GM10847 (cell line): Measurements from ENCODE around the gene AKAP13.

ENCODE experiments used
- POLR2A ChIP-seq: IDR thresholded peaks from 2 replicates; pipeline ENCODE4 v1.6.1; 2011; ENCODE audit not compliant: insufficient read length; ENCODE audit errors: extremely low read depth

AKAP13 gene

DNA sequence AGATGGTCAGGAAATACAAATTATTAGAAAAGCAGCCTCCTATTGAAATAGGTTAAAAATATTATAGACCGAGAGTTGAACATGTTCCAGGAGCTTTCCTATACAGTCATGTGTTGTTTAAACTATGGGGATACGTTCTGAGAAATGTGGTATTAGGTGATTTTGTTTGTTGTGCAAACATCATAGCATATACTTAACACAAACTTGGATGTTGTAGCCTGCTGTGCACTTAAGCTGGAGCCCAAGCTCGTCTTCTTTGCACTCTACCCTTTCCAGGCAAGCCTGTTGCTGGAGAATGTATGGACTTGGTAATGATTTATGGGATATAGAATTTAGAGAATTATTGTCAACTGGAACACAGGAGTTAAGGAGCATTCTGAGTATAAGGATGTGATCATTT lies 140.2 kb downstream of the AKAP13 start:
- TF ChIP-seq POLR2A = no peak

DNA sequence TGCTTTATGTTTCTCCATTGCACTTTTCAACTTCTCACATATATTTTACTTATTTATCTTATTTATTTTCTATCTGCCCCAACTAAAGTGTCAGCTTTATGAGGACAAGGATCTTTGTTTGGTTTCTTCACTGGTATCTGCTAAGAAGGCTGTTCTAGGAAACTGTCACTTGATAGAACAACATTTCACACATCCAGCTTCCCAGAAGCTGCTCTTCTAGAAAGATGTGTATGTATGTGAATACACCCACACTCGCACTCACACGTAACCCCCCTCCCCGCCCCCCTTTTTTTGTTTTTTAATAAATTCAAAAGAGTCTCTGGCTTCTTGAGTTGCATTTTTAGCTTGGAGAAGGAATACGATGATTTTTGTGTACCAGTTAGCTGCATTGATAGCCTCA lies 143.1 kb downstream of the AKAP13 start:
- no peak for TF ChIP-seq POLR2A

DNA sequence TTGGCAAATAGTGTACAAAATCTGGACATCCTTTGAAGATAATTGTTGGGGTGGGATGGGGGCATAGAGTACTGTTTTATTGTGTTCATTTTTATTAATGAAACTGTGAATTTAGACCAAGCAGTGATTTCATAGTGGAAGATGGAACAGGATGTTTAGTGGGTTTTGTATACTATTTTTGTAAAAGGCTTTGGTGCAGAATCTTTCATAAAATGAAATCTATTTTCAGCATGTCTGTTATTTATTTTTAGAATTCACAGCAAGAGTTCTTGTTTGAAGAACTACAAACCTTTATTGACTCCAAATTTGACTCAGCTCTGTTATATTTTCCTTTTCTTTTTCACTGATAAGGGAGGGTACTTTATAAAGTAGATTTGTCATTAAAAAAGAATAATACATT lies 145.4 kb downstream of the AKAP13 start:
- no peak for TF ChIP-seq POLR2A

DNA sequence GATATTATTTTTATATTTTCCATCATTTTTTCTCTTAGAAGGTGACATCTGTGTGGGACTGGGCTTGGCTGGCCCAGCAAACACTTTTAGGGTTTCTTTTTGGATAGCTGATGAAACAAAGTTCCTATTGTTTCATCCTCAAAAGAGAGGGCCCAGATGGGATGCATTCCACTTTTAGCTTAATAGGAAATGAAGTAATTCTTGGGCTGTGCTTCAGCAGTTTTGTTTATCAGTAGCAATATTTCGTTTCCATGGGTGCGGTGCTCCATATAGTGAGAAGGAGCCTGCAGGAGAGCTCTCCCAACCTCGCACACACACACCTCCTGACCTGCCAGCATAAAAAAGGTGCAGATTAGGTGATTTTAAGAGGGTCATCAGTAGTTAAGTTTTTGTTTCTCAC lies 147.5 kb downstream of the AKAP13 start:
- no peak for TF ChIP-seq POLR2A

DNA sequence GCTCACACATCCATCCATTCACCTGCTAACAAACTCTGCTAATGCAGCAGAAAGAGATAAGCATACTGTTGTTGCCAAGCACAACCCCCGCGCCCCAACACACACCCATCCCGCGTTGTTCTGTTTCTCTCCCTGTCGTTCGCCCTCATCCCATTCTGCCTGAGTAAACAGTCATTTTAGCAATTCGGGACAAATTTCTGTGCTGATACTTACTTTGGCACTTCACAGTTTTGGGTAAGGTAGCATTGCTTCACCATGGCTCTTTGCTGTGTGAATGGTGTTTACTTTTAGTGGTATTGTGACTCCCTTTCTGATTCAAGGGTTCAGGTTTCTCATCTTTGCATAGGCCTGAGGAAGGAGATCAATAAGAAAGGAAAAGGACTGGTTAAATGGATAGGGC lies 149.7 kb downstream of the AKAP13 start:
- no peak for TF ChIP-seq POLR2A

DNA sequence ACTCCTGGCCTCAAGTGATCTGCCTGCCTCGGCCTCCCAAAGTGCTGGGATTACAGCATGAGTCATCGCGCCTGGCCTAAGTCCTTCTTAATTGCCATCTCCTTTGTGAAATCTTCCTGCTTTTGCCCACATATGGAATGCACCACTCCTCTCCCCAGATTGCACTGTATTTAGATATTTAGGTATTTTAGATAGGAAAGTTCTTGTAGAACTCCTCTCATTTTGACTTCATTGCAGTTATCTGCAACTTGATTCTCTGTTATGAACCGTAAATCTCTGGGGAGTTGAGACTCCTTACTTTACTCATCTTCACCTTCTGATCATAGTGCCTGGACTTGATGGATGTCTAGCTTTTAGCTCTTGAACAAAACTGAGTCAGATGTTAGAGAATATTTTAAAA lies 150.7 kb downstream of the AKAP13 start:
- TF ChIP-seq POLR2A = no peak

DNA sequence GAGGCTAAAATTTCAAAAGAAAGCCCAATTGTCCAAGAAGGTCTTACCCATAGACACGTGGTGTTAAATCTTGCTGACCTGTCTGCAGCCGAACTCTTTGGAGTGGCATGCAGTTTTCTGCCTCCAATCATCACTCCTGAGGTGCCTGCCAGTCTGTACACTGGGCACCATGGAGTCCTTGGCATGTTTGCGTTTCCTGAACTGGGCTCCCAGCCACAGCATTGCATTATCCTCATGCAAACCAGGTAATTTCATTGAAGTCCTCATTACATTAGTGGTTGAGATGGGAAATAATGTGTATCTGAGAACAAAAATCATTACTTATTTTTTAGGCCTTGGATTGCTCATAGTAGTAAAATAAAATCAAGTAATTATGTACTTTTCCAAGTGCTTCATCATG lies 152.3 kb downstream of the AKAP13 start:
- TF ChIP-seq POLR2A = no peak

DNA sequence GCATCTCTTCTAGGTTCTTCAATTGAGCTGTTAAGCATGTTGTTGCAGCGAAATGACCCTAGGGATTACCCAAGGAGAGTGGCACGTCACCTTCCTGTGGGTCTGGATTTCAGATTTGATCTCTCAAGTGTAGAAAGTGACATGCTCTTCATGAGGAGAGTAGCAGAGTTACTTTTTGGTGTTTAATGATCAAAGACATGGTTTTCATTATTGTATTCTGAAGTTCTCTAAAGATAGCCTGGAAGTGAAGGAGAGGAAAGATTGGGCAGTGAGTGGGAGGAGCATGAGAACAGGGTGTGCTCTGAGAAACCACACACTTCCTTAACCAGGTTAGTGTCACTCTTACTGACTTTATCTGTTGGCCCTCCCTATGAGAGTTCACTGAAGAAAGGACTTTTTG lies 153.6 kb downstream of the AKAP13 start:
- TF ChIP-seq POLR2A = no peak

DNA sequence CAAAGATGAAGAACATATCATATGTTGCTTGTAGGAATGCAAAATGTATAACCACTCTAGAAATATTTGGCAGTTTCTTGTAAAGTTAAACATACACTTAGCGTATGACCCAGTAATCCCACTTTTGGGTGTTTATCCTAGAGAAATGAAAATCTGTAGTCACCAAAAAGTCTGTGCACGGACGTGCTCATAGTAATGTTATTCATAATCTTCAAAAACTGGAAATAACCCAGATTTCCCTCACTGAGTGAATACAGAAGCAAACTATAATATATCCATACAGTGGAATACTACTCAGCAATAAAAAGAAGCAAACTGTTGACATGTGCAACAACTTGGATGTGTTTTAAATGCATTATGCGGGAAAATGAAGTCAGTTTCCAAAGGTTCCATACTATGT lies 155.9 kb downstream of the AKAP13 start:
- no peak for TF ChIP-seq POLR2A

DNA sequence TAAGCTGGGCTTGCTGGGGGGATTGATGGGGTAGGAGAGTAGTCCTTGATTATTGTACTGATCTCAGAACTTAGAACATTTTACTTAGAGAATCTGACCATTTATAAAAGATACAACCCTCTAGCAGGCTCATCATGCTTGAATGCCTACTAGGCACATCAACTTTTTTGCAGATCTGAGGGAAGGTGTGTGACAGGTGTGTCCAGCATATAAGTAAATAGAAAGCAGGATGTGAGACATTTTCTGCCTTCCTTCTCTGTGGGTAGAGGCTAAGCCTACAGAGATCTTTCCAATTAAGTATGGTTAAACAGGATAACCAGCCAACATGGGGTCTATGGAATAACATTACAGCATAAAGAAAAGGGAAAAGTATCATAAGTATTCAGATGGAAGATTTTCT lies 159.1 kb downstream of the AKAP13 start:
- TF ChIP-seq POLR2A = no peak

DNA sequence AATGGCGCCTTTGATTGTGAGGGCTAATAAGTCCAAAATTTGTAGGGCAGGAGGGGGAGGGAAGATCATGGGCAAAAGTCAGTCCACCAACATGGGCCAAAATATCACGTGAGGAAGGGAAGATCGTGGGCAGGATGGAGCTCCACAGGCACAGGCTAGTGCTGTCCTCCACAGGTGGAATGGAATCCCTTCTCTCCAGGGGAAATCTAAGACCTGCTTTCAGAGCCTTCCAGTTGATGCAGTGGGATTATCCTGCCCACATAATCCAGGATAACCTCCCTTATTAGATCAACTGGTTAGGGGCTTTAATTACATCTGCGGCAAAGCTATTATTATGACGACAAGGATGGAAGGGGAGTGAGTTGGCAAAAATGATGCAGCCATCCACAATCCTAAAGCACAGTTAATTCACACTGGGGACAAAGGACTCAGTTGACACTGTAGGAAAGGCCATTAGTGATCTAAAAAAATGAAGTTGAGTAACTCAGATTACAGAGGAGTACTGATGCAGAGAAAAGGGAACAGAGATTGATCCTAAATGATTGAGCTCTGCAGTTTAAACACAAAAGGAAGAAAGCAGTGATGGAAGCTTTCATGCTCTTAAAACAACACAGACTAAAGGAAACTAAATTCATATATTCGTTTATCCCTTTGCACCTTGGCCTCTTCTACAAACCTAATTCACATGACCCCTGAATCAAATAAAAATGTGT lies 159.8 kb downstream of the AKAP13 start:
- TF ChIP-seq POLR2A = no peak

DNA sequence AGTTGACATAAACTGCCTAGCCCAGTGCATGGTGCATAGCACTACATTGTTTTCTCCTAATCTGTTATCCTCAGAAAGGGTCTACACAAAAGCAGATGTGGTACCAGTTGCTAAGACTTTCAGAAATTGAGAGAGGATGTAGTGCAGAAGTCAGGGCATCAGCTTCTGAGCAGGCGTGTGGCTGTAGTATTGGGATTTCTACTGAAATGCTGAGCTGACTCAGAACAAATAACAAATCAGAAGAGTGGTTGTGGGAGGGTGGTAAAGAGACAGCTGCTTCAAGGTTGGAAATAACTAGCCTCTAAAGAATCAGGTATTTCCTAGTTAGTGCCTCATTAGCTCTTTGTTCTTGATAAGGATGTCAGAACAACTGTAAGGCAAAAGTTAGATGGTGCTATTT lies 161.3 kb downstream of the AKAP13 start:
- no peak for TF ChIP-seq POLR2A

DNA sequence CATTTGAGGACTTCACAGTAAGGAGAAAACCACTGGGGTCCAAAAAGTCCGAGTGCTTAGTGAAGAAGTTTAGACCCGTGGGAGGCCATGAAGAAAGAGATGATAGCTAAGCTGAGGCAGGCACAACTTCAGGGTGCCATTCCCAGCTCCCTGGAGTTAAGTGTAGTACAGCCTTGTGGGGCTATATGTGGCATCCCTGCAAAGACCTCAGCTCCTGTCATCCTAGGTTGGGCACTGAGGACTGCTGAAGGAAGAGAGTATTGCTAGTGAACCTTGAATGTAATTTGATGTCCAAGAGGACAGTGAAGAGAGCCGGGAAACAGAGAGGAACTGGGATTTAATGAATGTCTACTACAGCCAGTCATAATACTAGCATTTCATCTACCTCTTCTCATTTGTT lies 162.1 kb downstream of the AKAP13 start:
- no peak for TF ChIP-seq POLR2A

DNA sequence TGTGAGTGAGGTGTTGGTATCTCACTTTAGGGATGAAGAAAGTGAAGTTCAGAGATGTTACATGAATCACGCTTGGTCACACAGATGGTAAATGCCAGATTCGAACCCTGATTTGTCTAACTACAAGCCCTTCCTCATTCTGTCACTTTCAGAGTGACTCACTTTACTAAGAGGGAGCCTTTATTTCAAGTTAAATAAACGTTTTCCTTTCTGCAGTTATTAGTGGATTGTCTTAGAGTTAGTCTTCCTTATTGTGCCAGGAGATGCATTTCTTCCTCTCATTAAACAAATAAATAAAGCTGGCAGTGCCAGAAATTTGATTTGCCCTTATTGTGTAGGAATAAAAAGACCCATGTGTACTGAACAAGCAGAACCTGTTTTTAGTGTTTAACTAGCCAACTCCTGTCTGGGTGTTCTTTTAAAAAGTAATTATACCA lies 162.5 kb downstream of the AKAP13 start:
- TF ChIP-seq POLR2A = no peak

DNA sequence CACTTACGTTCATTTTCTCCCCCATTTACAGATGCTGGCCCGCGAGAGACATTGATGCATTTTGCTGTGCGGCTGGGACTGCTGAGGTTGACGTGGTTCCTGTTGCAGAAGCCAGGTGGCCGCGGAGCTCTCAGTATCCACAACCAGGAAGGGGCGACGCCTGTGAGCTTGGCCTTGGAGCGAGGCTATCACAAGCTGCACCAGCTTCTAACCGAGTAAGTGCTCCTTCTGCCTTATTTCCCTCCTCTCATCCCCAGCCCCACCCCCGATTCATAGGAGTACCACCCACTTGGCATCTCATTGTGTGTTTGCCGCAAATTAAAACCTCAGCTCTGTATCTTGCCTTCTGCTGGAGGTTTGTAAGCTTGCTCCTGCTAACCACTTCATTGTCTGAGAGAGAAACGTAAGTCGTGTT lies 163.3 kb downstream of the AKAP13 start:
- TF ChIP-seq POLR2A = no peak

DNA sequence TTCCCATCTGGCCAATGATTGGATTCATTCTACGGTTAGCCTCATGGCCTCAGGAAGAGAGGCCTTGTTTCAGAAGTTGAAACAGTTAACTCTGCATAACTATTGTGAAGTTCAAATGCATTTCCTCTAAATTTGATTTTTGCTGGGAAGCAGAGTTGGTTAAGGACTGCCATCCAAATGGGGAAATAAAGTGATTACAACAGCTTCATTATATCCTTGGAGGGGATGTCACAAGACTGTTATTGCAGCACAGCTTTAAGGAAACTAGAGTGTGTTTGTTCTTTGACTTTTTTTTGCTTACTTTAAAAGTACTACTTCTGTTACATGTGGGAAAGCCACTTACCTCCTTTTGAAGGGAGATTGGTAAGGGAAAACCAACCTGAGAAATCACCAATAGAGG lies 164.8 kb downstream of the AKAP13 start:
- no peak for TF ChIP-seq POLR2A

DNA sequence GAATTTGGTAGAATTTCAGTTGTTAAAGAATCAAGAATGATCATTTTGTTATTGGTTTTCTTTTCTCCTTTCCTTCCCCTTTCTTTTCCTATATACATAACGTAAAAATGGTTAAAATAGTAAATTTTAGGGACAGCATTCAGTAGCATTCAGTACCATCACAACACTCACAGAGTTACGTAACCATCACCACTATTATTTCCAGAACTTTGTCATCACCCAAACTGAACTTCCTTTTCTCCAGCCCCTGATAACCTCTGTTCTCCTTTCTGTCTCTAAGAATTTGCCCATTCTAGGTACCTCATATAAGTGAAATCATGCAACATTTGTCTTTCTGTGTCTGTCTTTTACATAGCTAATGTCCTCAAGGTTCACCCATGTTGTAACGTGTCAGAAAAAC lies 165.3 kb downstream of the AKAP13 start:
- TF ChIP-seq POLR2A = no peak
